Prostate gland (tissue), 2 donors: ENCODE data around the gene XYLT2.

Experiments used
- CTCF ChIP-seq, 4 experiments: fragments of 200-600 bp in 2 of 4; fragments of 450-650 bp in 2 of 4; sonication (generic) in 2 of 4; IDR thresholded peaks; 1 replicate in 3 of 4; 2 replicates in 1 of 4; pipeline ENCODE4 v1.5.1; 2016 to 2019; ENCODE audit warnings: antibody characterized with exemption in 4 of 4, mild to moderate bottlenecking in 2 of 4, moderate library complexity in 2 of 4
- POLR2AphosphoS5 ChIP-seq: sonication (generic); formaldehyde crosslinking; IDR thresholded peaks from one replicate; pipeline ENCODE4 v1.6.1; 2017; ENCODE audit warnings: antibody characterized with exemption

DNA sequence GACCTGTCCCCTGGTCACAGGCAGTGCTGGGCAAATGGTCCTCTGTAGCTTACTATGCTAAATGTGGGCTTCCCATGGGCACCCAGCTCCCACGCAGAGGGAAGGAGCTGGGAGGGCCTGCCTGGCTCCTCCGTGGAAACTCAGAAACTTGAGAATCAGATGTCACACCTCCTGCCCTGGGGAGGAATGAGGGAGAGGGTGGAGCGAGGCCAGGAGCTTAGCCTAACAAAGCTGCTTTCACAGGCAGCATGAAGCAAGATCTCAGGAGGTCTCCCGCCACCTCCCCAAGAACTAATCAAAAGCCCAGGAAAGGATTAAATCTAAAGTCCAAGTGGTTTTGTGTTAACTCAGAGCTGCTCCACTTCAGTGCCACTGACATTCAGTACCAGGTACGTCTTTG is 33.6 kb upstream of the XYLT2 start:
- TF ChIP-seq CTCF (IDR thresholded peaks at IDR 0.05) (no peak), POLR2AphosphoS5 (no peak)
